DND-41 (cell line): ENCODE data around the gene EBF4.

Experiments
- EZH2 ChIP-seq: IDR thresholded peaks from 3 replicates; pipeline ENCODE4 v1.6.1; 2012; ENCODE audit warnings: borderline replicate concordance, low read depth, mild to moderate bottlenecking, moderate library complexity, low read length, inconsistent platforms; ENCODE audit not compliant: severe bottlenecking
- TF ChIP-seq, protein P1 (sequence below): IDR thresholded peaks from 2 replicates; pipeline ENCODE4 v1.5.1; 2012; ENCODE audit warnings: borderline replicate concordance, low read length, moderate library complexity, mild to moderate bottlenecking; ENCODE audit not compliant: poor library complexity, severe bottlenecking; ENCODE audit errors: extremely low read depth

DNA sequence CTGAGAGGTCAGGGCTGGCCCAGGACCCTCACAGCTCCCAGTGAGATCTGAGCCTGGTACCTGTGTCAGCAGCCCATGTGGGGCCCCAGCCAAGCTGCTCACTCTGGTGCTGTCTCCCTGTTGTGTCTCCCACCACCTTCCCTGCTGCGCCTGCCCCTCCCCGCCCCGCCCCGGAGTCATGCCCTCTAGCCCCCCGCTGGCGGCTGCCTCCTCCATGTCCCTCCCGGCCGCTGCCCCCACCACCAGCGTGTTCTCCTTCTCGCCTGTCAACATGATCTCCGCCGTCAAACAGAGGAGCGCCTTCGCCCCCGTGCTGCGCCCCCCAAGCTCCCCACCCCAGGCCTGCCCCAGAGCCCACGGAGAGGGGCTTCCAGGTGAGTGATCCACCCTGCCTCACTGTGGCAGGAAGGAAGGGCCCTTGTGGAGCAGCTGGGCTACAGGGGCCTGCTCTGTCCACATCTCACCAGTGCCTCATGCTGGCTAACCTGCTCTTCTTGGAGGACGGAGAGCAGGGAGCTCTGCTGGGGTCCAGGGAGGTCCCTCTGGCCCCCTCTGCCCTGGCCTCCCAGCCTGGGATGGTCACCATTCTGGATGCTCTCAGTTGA is 63.0 kb downstream of the EBF4 start:
- TF ChIP-seq, protein P1, sequence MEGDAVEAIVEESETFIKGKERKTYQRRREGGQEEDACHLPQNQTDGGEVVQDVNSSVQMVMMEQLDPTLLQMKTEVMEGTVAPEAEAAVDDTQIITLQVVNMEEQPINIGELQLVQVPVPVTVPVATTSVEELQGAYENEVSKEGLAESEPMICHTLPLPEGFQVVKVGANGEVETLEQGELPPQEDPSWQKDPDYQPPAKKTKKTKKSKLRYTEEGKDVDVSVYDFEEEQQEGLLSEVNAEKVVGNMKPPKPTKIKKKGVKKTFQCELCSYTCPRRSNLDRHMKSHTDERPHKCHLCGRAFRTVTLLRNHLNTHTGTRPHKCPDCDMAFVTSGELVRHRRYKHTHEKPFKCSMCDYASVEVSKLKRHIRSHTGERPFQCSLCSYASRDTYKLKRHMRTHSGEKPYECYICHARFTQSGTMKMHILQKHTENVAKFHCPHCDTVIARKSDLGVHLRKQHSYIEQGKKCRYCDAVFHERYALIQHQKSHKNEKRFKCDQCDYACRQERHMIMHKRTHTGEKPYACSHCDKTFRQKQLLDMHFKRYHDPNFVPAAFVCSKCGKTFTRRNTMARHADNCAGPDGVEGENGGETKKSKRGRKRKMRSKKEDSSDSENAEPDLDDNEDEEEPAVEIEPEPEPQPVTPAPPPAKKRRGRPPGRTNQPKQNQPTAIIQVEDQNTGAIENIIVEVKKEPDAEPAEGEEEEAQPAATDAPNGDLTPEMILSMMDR = no peak
- no peak for TF ChIP-seq EZH2
